H1 (cell line): ENCODE results near the gene HSD3B1.

ENCODE experiments used
- BRCA1 ChIP-seq: IDR thresholded peaks from 2 replicates; pipeline ENCODE4 v1.6.1; 2012; ENCODE audit warnings: low read depth, low read length, improper control_type of control experiment
- CTCF ChIP-seq, 3 experiments: IDR thresholded peaks; 1 replicate in 2 of 3; 2 replicates in 1 of 3; pipeline versions ENCODE4 v1.5.1 to v1.6.1; 2011; ENCODE audit warnings: low read length in 3 of 3, mild to moderate bottlenecking in 3 of 3, inconsistent platforms in 2 of 3, low read depth in 1 of 3, moderate library complexity in 1 of 3; ENCODE audit not compliant: insufficient read depth in 1 of 3; ENCODE audit errors: control extremely low read depth in 1 of 3
- JUND ChIP-seq: IDR thresholded peaks from 2 replicates; pipeline ENCODE4 v1.6.1; 2011; ENCODE audit warnings: mild to moderate bottlenecking, improper control_type of control experiment, low read length
- MAX ChIP-seq: IDR thresholded peaks from 2 replicates; pipeline ENCODE4 v1.6.1; 2012; ENCODE audit warnings: inconsistent platforms
- POLR2A ChIP-seq, 2 experiments: IDR thresholded peaks; 1 replicate in 1 of 2; 2 replicates in 1 of 2; pipeline ENCODE4 v1.6.1; 2011; ENCODE audit warnings: low read depth in 2 of 2, low read length in 2 of 2, mild to moderate bottlenecking in 2 of 2; ENCODE audit errors: control extremely low read depth in 1 of 2

- TF ChIP-seq CTCF (IDR thresholded peaks at IDR 0.05; ENCODE audit: control extremely low read depth in 1 of 3, insufficient read depth in 1 of 3, low read depth in 1 of 3, low read length in 3 of 3) (no peak), BRCA1 (no peak), MAX (no peak), POLR2A (IDR thresholded peaks at IDR 0.05; ENCODE audit: control extremely low read depth in 1 of 2, low read depth in 2 of 2, low read length in 2 of 2) (no peak), JUND (no peak)
These were observed 8.2 kb downstream of the HSD3B1 start for GRCh38 chr1:119515221-119515620.
